GM13976 (cell line): ENCODE data around the gene CDK14.
A peak's percentile ranks its signal among the peaks of the same experiment; 100 is the strongest.

Source experiments
- DNase-seq: peaks from one replicate; pipeline ENCODE4 v3.0.0; 2012; ENCODE audit warnings: low spot score
- CTCF ChIP-seq: IDR thresholded peaks from 2 replicates; pipeline ENCODE4 v1.5.1; 2012; ENCODE audit warnings: borderline replicate concordance, mild to moderate bottlenecking; ENCODE audit not compliant: insufficient read depth; ENCODE audit errors: extremely low read depth, missing control alignments, control extremely low read depth
- in situ Hi-C: fragments of 300-500 bp; cut with MboI; formaldehyde crosslinking; loops from one replicate; pipeline ENCODE4 v1.12.0; 2022; ENCODE audit warnings: low sequenced_read_pairs, mixed read lengths, inconsistent platforms; ENCODE audit not compliant: unreplicated experiment

Gene CDK14

DNA sequence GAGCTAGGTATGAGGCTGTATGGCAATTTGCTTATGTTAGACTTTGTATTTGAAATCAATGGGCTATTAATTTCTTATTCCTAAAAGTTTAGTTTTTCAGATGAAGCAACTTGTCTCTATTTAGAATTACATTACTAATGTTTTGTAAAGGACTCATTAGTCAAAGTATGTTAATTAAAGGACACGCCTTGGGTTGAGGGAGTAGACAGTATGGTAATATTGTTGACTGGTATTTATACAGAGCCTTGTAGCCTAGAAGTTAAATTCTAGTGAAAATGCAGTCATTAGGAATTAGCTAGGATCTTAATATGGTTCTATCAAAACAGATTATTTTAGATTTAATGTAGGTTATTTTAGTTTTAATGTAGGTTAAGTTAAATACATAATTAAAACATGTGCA lies 6.2 kb downstream of the CDK14 start:
- no peak for DNase-seq
- TF ChIP-seq CTCF = no peak
- in situ Hi-C loops = no loop called here

DNA sequence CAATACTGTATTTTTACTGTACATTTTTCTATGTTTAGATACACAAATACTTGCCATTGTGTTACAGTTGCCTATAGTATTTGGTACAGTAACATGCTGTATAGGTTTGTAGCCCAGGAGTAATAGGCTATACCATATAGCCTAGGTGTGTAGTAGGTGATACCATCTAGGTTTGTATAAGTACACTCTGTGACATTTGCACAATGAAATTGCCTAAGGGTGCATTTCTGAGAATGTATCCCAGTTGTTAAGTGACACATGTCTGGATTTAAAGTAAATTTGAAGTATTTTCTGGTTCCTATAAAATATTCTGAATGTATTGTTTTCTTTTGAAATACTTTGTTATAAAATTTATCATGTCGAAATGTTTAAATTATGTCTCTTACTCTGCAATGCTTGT lies 7.2 kb downstream of the CDK14 start:
- in situ Hi-C loops = no loop called here
- TF ChIP-seq CTCF = no peak
- no peak for DNase-seq

GRCh38 chr7:90604383-90604782 lies 8.3 kb downstream of the CDK14 start:
- DNase-seq = no peak
- in situ Hi-C loops = no loop called here

DNA sequence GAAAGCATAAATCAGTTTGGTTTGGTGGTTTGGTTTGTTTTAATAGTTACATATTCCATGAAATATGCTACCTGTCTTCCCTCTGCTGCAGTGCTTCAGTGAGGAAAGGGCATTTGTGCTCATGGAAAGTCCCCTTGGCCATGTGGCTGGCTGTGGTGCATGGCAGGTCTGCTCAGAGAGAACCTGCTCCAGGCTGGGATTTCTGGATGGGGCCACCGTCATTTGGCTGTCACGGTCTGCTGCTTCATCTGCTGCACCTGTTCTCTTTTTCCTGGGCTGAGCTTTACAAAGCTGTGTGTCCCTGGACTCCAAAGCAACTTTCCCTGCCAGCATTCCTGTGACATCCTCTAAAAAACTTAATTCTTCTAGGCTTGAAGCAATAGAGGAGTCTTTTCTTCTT lies 8.9 kb downstream of the CDK14 start:
- in situ Hi-C loops = no loop called here
- TF ChIP-seq CTCF = no peak
- no peak for DNase-seq

More at GRCh38 chr7:90604383-90604782, 8.3 kb downstream of the CDK14 start:
- no peak for TF ChIP-seq CTCF

GRCh38 chr7:90607196-90607595 lies 11.1 kb downstream of the CDK14 start:
- TF ChIP-seq CTCF = no peak
- in situ Hi-C loops = no loop called here
- DNase-seq = no peak

GRCh38 chr7:90610105-90610504 lies 14.0 kb downstream of the CDK14 start:
- in situ Hi-C loops = no loop called here
- TF ChIP-seq CTCF = no peak
- no peak for DNase-seq

DNA sequence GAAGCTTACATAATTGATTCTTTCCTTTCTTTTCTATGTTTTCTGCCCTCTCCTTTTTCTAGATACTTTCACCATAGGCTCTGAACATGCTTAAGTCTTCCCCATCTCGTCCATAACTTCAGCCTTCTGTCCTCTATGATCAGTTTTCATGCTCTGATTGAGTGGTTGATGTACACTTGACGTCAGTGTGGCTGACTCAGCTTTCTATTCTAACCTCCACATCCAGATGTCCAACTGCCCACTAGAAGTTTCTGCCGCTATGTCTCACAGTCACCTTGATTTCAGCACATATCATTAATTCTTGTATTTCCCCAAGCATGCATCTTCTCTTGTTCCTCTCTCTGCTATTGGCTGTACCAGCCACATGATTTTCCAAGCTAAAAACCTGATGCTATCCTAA lies 15.0 kb downstream of the CDK14 start:
- peak; percentile 39 for DNase-seq
- in situ Hi-C loops = no loop called here
- TF ChIP-seq CTCF = no peak
